ENCODE data around the gene CITED2.

DNA sequence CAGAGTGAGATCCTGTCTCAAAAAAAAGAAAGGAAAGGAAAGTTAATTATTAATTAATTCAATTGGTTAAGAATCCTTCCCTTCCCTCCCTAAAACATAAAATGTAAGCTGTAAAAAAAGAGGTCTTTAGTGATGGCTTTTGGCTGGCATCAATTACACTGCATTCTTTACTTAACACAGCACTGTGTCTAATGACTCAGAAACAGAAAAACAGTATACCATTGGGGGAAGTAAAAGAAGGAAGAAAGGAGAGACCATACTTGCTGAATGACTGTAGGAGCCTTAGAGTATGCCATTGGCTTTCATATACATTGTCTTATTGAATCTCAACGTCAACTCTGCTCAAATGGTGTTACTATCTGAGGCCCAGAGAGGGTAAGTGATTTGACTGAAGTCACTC lies 18.3 kb upstream of the CITED2 start:
- TF ChIP-seq, protein P1, sequence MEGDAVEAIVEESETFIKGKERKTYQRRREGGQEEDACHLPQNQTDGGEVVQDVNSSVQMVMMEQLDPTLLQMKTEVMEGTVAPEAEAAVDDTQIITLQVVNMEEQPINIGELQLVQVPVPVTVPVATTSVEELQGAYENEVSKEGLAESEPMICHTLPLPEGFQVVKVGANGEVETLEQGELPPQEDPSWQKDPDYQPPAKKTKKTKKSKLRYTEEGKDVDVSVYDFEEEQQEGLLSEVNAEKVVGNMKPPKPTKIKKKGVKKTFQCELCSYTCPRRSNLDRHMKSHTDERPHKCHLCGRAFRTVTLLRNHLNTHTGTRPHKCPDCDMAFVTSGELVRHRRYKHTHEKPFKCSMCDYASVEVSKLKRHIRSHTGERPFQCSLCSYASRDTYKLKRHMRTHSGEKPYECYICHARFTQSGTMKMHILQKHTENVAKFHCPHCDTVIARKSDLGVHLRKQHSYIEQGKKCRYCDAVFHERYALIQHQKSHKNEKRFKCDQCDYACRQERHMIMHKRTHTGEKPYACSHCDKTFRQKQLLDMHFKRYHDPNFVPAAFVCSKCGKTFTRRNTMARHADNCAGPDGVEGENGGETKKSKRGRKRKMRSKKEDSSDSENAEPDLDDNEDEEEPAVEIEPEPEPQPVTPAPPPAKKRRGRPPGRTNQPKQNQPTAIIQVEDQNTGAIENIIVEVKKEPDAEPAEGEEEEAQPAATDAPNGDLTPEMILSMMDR (conservative IDR thresholded peaks at IDR 0.05; ENCODE audit: low read length), result no peak
- no peak for TF ChIP-seq EZH2phosphoT487 (IDR thresholded peaks at IDR 0.05; ENCODE audit: borderline replicate concordance)

Measured in Loucy (cell line).